Nephron (organoid): Measurements from ENCODE around the gene MUC16.

Experiments
- H3K27ac Mint-ChIP-seq, 3 experiments: 2 replicates each; pipeline ENCODE4 v1.8.0; 2020; ENCODE audit warnings: mixed read lengths in 3 of 3, mild to moderate bottlenecking in 2 of 3, moderate library complexity in 1 of 3
- H3K27me3 Mint-ChIP-seq: 2 replicates; pipeline ENCODE4 v1.8.0; 2021; ENCODE audit warnings: low read depth, mild to moderate bottlenecking, moderate library complexity, mixed read lengths
- H3K36me3 Mint-ChIP-seq: 2 replicates; pipeline ENCODE4 v1.8.0; 2020; ENCODE audit warnings: low read depth, mixed read lengths
- H3K4me1 Mint-ChIP-seq: 2 replicates; pipeline ENCODE4 v1.8.0; 2020; ENCODE audit warnings: mixed read lengths
- H3K4me3 Mint-ChIP-seq, 3 experiments: 2 replicates each; pipeline ENCODE4 v1.8.0; 2020; ENCODE audit warnings: mild to moderate bottlenecking in 3 of 3, mixed read lengths in 3 of 3, moderate library complexity in 2 of 3
- H3K9me3 Mint-ChIP-seq: 2 replicates; pipeline ENCODE4 v1.8.0; 2020; ENCODE audit warnings: mixed read lengths
- TF ChIP-seq, protein P1 (sequence below), 3 experiments: fragments of 200-600 bp; sonication (generic); IDR thresholded peaks; one replicate each; pipeline ENCODE4 v1.5.0; 2021; ENCODE audit warnings: antibody characterized with exemption in 3 of 3; ENCODE audit not compliant: unreplicated experiment in 3 of 3

MUC16 gene

GRCh38 chr19:9018163-9018875 is 8.1 kb upstream of the MUC16 start:
- Mint-ChIP-seq H3K36me3 (no peaks in the 10 kb centered on the region), H3K27me3 (peaks cover 11% of the 10 kb centered on the region), H3K27ac (no peak overlapping the region), H3K9me3 (no peaks in the 10 kb centered on the region), H3K4me3 (no peak overlapping the region), H3K4me1 (no peaks in the 10 kb centered on the region)
- TF ChIP-seq, protein P1, sequence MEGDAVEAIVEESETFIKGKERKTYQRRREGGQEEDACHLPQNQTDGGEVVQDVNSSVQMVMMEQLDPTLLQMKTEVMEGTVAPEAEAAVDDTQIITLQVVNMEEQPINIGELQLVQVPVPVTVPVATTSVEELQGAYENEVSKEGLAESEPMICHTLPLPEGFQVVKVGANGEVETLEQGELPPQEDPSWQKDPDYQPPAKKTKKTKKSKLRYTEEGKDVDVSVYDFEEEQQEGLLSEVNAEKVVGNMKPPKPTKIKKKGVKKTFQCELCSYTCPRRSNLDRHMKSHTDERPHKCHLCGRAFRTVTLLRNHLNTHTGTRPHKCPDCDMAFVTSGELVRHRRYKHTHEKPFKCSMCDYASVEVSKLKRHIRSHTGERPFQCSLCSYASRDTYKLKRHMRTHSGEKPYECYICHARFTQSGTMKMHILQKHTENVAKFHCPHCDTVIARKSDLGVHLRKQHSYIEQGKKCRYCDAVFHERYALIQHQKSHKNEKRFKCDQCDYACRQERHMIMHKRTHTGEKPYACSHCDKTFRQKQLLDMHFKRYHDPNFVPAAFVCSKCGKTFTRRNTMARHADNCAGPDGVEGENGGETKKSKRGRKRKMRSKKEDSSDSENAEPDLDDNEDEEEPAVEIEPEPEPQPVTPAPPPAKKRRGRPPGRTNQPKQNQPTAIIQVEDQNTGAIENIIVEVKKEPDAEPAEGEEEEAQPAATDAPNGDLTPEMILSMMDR (IDR thresholded peaks at IDR 0.05; ENCODE audit: unreplicated experiment in 3 of 3), result no peak

- TF ChIP-seq, protein P1 (IDR thresholded peaks at IDR 0.05; ENCODE audit: unreplicated experiment in 3 of 3), result no peak
- peaks cover 10% of the 10 kb centered on the region for H3K27me3 Mint-ChIP-seq
Measured at GRCh38 chr19:9014803-9015202, 4.6 kb upstream of the MUC16 start.

GRCh38 chr19:9013988-9014387 is 3.8 kb upstream of the MUC16 start:
- H3K9me3 Mint-ChIP-seq, result no peaks in the 10 kb centered on the region
- peaks cover 15% of the 10 kb centered on the region for H3K27me3 Mint-ChIP-seq
- no peak overlapping the region for H3K27ac Mint-ChIP-seq
- no peak overlapping the region for H3K4me3 Mint-ChIP-seq
- H3K4me1 Mint-ChIP-seq, result no peaks in the 10 kb centered on the region
- TF ChIP-seq, protein P1 (IDR thresholded peaks at IDR 0.05; ENCODE audit: unreplicated experiment in 3 of 3), result no peak
- H3K36me3 Mint-ChIP-seq, result no peaks in the 10 kb centered on the region

More at GRCh38 chr19:9014803-9015202, 4.6 kb upstream of the MUC16 start:
- Mint-ChIP-seq H3K4me3 (no peak overlapping the region), H3K36me3 (no peaks in the 10 kb centered on the region), H3K27ac (no peak overlapping the region), H3K4me1 (no peaks in the 10 kb centered on the region), H3K9me3 (no peaks in the 10 kb centered on the region)

- H3K36me3 Mint-ChIP-seq, result no peaks in the 10 kb centered on the region
- H3K9me3 Mint-ChIP-seq, result no peaks in the 10 kb centered on the region
- H3K4me1 Mint-ChIP-seq, result no peaks in the 10 kb centered on the region
- H3K27me3 Mint-ChIP-seq, result peaks cover 12% of the 10 kb centered on the region
- H3K4me3 Mint-ChIP-seq, result no peak overlapping the region
- H3K27ac Mint-ChIP-seq, result no peak overlapping the region
- TF ChIP-seq, protein P1 (IDR thresholded peaks at IDR 0.05; ENCODE audit: unreplicated experiment in 3 of 3), result no peak
Measured at GRCh38 chr19:9011875-9012274, 1.7 kb upstream of the MUC16 start.

DNA sequence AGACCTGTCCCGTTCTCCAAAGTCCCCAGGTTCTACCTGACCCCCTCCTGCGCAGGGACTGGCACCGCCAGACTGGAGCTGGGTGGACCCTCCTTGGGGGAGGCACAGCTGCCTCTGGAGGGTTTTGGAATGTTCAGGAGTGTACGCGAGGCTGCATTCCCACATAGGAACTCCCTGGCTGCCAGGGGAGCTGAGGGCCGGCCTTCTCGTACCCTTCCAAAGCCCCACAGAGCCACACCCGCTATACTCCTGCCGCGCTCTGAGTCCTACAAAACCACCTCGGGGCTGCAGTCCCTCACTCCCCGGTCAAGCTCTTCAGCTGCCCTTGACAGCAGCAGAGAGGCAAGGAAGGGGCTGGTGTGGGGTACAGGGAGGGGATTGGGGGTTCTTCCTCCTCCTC is 484 bp upstream of the MUC16 start:
- Mint-ChIP-seq H3K27ac (no peak overlapping the region), H3K4me1 (no peaks in the 10 kb centered on the region), H3K9me3 (no peaks in the 10 kb centered on the region), H3K27me3 (peaks cover 12% of the 10 kb centered on the region), H3K36me3 (no peaks in the 10 kb centered on the region), H3K4me3 (no peak overlapping the region)
- TF ChIP-seq, protein P1 (IDR thresholded peaks at IDR 0.05; ENCODE audit: unreplicated experiment in 3 of 3), result no peak

GRCh38 chr19:9009431-9009830 is 778 bp downstream of the MUC16 start:
- no peak overlapping the region for H3K27ac Mint-ChIP-seq

More at GRCh38 chr19:9009431-9009830, 778 bp downstream of the MUC16 start:
- TF ChIP-seq, protein P1 (IDR thresholded peaks at IDR 0.05; ENCODE audit: unreplicated experiment in 3 of 3), result no peak
- Mint-ChIP-seq H3K36me3 (no peaks in the 10 kb centered on the region), H3K4me1 (no peaks in the 10 kb centered on the region), H3K4me3 (no peak overlapping the region), H3K9me3 (no peaks in the 10 kb centered on the region), H3K27me3 (peaks cover 12% of the 10 kb centered on the region)
